Pulmonary artery endothelial cell (primary cell): ENCODE data around the gene EEF1AKMT3. TPM values are rescaled to one million over a fixed set of nuclear protein-coding genes. Genes with fewer than 3 reads are reported as not detected.

Experiments
- DNase-seq: peaks from one replicate; pipeline ENCODE4 v3.0.0-alpha.2; 2011; ENCODE audit warnings: low read depth, low spot score
- total RNA-seq: library from RNA; depleted of rRNA; stranded (reverse); fragments of >200 nt; gene quantifications from 2 replicates; pipeline ENCODE4 v1.2.3, GENCODE V29; 2014

The EEF1AKMT3 gene
- total RNA-seq, 1 donor from 2014 or later = 6.3 TPM

DNA sequence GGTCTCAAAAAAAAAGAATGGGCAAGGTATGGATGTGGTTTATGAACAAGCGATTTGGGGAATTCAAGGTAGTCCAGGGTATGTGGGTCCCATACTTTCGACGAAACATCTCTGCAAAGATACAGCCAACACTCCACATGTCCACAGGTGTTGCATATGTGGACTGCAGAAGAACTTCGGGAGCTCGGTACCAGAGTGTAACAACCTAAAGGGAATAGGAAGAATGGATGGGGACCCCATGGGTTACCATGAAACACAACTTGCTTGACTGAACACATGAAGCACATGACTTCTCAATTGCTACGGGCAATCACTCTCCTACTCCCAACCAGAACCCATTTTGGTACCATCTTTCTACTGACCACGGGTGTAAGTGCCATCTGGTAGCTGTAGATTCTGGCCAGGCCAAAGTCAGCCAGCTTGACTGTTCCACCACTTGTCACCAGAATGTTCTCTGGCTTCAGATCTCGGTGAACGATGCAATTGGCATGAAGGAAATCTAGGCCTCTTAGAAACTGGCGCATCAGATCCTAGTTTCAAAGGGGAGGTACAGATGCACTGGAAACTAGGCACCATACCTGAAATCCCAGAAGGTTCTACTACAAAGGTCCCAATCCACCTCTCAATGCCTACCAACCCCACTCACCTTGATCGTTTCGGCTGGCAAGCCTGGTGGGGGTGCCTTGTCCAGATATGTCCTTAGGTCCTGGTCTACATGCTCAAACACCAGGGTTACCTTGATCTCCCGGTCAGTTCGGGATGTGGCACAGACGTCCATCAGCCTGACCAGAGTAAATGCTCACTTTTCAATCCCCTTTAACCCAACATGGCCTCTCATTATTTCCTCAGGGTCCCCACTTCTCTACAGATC is 21.6 kb upstream of the EEF1AKMT3 start:
- no peak for DNase-seq

DNA sequence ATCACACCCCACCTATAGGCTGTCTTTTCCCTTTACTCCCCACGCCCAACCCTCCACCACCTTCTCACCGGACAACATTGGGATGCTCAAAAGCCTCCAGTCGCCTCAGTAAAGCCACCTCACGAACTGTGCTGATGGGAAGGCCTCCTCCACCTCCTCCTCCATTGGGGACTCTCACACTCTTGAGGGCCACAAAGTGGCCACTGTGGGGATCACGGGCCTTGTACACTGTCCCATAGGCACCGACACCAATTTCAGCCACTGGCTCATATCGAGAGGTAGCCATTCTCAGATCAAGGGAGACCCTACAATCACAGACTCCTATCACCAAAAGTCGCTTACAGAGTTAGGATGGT is 21.0 kb upstream of the EEF1AKMT3 start:
- DNase-seq = no peak

DNA sequence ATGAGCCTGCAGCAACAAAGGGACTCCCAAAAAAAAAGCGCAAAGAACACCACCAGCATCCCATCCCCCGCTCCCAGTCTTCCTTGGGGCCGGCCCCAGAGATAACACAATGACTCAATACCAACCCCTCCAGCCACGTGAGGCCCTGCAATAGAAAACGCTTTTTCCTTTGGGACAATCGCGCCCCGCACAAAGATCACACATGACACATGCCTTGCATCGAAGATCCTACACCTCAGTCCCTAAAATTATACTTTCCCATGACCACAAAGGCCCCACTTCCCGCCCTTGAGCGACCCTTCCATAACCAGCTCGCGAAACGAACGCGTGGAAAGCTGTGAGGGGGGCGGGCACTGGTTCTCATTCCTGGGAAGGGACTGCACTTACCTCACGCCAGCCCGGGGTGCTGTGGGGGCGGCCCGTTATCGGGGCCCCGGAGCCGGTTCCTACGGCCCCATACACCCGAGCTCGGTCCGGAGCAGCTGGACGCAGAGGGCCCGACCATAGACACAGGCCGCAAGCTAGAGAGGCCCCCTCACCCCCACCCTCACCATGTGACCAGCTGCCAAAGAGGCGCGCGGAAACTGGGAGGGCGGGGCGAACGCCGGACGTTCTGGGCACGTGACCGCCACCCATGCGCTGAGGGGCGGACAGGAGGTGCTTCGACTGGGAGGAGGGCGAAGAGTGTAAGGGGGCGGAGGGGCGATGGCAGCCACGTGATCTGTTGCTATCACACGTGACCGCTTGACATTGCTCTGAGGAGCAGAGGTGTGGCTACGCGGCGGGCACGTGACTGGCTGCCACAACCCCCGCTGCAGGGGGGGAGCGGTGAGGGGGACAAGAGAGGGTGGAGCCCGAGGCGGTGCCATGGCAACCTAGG is 20.4 kb upstream of the EEF1AKMT3 start, which contains the start of gene CDK4:
CDK4 (minus strand) TSS at position 523 of the 880 bp plus-strand sequence. CDS start 593 bp downstream, outside the sequence.
- peak; percentile 99 for DNase-seq

DNA sequence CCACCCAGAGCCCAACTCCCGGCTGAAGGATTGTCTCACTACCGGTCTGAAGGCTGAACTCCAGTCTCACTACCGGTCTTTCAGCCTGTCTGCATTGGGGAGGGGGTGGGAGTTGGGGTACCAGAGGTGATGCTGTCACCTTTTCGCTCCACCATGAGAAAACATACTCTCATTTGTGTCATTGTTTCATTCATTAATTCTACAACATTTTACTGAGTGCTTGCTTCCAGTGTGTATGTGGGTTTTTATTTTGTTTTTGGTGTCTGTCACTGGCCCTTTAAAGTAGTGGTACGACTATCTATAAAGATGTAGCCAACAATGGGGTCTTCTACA is 19.8 kb upstream of the EEF1AKMT3 start:
- no peak for DNase-seq

DNA sequence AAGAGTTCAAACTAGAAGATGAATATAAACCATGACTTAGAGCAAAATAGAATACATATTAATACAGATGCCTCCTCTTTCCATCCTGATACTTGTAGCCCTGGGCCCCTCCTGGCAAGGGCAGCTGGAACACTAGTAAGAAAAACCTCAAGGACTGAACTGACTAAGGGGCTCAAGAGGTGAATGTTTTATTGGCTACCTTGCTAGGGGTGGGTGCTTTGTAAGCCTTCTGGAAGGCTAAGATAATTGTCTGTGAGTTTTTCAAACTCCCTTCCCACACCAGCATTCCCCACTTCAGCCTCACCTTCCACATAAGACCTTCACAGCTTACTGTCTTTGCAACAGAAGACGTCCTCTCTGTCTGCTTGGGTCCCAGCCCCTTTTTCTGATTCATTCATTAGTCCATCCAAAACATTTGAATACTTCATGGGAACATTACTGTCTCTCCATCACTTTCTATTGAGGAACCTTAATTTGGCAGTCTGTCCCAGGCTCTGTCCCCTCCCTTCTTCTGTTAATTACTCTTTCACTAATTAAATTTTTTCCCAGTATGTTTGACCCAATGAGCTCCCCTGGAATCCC is 18.6 kb upstream of the EEF1AKMT3 start:
- DNase-seq = no peak

DNA sequence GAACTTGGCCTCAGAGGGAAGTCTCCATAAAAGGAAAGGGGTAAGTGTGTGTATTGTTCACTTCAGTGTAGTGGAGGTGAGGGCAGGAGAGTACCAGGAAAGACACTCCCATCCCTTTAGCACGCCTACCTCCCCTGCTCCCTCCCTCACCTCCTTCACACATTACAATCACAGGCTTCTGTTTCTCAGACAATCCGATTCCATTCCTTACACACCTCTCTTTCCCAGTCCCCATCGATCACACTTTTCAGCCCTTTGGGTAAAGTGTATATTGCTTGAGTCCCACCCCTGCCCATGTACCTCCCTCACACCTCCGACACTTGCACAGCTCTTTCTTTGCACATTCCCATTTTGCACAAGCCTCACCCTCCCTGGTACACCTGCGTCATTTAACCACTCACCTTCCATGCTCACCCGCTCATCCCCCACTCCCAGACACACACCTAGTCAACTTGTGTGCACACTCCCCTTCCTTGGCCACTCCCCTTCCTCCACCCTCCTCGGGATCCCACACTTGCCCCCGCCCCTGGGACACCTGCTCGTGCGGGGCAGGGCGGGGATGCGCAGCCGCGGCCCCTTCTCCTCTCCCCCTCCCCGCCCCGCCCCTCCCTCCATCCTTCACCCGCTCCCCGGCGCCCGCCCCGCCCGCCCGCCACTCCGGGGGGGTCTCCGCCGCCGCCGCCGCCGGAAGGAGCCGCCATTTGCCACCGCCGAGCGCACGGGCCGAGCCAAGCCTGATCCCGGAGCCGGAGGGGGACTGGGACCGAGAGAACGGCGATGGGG is 17.8 kb upstream of the EEF1AKMT3 start, which contains the start of gene MARCHF9:
MARCHF9 (plus strand) TSS at position 693 of the 783 bp plus-strand sequence. CDS start 426 bp downstream, outside the sequence.
- no peak for DNase-seq

DNA sequence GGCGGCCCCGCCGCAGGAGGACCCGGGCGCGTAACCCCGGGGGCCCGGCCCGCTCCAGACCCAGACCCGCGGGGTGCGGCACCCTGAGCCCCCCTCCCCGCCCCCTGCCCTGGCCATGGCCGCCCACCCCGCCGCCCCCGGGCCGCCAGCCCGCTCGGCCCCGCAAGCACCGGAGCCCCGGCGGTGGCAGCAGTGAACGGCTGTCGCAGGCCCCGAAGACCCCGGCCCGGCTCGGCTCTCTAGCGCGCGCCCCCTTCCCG is 17.3 kb upstream of the EEF1AKMT3 start:
- DNase-seq = no peak

DNA sequence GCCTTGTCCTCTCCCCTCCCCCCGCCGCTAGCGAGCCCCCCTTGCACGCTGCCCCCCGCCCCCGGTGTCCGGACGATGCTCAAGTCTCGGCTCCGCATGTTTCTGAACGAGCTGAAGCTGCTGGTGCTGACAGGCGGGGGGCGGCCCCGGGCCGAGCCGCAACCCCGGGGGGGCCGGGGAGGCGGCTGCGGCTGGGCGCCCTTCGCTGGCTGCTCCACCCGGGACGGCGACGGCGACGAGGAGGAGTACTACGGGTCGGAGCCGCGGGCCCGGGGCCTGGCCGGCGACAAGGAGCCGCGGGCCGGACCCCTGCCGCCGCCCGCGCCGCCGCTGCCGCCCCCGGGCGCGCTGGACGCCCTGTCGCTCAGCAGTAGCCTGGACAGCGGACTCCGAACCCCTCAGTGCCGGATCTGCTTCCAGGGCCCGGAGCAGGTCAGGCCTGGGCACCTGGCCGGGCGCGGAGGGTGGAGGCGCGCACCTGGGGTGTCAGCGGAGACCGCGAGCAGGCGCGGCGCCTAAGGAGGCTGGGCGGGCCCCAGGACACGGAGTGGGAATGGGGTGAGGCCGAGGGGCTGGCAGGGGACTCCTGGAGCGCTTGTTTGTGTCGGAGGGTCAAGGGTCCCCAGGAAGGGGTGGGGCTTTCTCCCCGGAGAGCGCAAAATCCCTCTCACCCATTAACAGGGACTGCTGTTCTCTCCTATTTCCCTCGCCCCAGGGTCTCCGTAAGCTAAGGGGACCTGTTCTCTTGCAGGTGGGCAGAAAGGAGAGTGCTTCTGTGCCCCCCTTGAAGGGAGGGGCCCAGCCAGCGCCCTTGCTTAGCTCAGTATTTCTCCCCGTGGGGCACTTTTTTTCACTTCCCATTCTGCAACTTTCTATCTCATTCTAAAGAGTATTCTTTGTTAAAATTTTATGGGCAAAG is 16.7 kb upstream of the EEF1AKMT3 start:
- DNase-seq = no peak

DNA sequence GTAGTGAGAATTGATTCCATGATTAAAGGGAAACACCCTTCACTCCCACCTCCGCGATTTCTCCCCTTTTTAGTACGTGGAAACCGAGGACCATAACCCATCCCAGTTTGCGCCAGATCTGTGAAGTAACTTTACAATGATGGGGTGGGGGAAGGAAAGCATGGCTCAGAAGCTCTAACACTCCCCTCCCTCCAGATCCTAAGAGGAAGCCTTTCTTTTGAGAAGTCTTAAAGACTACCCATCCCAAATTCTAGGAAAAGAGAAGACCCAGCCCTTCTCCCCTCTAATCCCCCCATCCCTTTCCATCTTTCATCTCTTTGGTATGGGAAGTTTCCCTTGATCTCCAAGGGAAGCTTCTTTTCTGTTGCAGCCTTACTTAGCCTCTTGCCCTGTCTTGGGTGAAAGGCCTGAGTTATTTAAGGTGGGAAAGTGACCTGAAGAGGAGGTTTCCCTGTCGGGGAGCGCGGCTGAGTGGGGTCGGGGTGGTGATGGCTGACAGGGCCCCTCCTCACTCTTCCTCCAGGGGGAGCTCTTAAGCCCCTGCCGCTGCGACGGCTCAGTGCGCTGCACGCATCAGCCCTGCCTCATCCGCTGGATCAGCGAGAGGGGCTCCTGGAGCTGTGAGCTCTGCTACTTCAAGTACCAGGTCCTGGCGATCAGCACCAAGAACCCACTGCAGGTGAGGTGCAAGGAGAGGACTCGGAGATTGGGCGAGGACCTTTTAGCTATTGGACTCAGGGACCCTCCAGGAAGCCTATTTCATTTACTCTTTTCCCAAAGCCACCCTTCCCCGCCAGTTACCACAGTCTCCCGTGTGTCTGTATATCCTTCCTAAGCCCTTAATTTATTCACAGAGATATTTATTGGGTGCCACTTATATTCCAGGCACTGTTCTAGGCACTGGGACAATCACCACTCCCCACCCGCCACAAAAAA is 15.7 kb upstream of the EEF1AKMT3 start:
- no peak for DNase-seq

DNA sequence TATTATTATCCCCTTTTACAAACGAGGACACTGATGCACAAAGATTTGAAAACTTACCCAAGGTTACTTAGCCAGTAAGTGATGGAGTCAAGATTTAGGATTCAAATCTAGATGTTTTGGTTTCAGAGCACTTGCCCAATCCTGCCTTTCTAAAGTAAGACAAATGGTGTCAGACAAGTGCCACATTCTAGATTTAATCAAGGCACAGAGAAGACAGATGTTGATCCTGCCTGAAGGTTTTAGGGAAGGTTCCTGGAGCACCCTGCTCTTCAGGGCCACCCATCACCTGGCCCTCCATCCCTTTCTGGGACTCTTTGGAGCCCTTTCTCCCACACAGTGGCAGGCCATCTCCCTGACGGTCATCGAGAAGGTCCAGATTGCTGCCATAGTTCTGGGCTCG is 14.6 kb upstream of the EEF1AKMT3 start:
- DNase-seq = no peak

DNA sequence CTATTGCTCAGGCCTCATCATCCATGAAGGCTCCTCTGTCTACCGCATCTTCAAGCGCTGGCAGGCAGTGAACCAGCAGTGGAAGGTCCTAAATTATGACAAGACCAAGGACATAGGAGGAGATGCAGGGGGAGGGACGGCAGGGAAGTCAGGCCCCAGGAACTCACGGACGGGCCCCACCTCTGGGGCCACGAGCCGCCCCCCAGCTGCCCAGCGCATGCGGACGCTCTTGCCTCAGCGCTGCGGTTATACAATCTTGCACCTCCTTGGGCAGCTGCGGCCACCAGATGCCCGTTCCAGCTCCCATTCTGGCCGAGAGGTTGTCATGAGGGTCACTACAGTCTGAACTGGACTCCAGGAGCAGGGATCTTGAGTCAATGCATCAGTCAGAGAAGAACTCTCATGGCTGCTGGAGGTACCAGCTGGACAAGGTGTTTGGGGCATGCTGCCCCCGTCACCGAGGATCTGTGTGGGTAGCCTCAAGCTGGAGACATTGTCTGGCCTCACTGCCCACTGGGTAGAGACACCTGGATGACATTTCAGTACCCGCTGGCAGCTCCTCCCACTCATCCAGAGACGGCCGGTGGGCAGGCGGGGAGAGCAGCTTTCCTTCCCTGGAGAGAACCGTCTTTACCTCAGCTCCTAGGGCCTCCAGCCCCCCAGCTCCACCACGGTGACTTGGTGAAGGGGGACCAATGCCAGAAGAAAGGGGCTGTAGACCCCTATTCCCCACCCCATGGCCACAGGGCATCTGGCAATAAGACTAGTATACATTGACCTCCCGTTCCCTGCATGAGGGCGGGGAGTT is 13.7 kb upstream of the EEF1AKMT3 start:
- no peak for DNase-seq

DNA sequence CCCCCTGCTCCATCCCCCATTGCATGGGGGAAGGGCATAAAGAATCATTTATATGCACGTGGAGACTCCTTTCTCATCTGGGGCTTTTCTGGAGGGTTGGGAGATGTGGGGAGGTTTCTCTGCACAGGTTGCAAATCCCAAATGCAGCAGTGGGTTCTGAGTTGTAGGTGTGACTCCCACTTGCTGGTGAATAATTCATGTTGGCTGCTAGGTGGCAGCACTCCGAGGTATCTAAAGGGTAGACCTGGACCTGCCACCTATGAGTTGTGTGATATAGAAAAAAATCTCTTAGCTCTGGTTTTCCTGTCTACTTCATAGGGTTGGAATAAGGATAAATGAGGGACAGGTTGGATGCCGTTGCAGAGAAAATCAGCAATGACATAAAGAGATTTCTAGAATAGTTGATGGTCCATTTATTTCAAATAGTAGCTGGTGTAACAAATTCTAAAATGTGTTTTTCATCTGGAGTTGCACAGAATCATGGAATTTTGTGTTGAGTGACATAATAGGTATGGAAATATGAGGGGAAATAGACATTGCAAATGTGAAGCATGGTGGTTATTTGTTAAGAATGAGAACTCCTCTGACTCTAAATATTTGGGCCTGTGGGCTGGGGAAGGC is 12.9 kb upstream of the EEF1AKMT3 start:
- DNase-seq = no peak

DNA sequence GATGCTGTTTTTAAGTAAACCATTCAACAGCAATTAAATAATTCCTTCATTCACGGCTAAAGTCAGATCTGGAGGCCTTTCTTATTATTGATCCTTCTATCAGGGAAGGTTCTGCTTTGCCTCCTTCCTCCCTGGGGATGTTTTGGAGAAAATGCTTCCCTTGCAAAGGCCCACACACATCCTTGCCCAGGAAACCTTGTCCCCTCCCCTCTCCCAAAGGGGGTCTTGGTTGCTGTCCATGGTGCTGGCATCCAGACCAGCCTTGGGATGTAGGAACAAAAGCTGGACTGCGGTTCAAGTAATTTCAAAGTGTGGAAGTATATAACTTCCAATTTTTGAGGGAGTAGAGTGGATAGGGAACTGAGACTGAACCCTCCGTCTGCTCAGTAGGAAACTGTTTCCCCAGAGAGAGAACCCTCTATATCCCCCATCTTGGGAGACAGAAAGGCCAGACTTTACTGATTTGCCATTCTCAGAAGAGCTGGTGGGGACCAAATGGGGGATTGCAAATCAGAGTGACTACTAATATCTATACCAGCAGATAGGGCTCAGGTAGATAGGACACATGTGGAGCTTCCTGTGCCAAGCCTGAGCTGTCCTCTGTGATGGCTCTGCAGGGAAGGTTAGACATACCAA is 11.9 kb upstream of the EEF1AKMT3 start:
- DNase-seq = no peak

DNA sequence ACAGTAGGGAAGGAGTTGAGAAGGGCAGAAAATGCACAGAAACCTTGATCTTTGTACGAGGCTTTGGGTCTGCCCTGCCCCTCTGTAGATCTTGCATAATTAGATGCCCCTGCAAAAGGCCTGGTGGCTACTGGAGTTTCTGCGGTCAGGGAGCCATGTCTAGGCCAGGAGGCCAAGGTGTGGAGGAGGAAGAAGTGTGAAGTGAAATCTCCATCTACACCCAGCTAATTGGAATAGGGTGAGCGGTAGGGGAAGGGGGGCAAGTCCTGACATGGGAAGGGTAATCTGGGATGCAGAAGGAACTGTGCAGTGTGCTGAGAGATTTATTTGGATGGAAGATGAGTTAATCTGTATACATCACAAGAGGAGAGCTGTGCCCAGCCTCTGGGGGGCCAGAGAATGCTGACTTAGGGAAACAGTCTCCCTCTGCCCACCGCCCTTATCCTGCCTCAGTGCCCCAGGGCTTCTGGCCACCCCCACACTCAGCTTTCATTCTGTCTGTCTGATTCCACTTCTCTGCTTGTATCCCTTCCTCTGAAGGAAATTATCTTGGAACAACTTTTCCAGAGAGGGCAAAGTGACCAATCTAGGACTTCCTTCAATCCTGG is 10.9 kb upstream of the EEF1AKMT3 start:
- DNase-seq = no peak

DNA sequence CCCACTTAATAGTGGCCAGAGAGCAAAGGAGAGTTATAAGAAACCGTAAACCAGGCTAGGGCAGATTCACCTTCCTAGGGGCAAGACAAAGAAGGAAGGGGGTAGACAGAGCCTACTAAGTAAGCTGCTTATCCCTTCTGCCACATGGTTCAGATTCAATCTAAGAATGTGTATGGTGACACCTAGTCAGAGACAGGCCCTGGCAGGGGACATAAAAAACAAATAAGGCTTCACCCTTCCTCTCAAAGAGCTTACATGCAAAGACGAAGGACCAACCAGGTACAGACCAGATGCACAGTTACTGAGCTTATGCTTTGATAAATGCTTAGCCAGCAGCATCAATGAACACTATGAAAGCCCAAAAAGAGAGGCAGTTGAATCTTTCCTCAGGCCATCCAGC is 10.0 kb upstream of the EEF1AKMT3 start:
- DNase-seq = no peak

DNA sequence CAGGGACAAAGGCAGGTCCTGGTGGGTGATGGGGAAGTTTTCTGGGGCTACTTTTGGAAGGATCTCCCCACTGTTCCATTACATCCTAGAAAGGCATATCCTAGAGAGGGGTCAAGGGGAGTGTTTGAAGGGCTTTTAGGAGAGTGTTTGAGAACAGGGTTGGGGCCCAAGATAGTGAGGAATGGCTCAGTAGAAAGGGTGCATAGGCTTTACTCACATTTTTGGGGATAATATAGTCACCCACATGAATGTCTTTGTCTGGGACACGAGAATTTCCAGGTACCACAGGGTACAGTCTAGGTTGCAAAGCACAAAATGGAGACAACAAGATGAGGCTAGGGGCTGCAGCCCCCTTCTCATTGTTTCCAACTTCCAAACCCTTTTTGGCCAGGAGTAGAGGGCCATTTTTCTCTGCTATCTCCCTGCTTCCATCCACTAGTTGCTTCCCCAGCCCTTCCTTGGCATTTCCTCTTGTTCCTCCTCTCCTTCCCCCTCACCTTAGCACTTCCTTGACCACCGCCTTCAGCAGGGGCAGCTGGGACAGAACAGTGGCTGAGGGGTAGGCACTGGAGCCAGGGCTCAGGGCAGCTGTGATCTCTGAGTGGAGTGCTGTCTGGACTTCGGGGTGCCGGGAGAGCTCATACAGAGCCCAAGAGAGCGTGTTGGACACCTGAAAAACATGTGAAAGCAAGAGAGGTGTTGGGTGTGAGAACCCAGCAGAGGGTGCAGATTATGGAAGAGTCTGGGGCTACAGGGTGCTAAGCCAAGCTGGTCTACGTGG is 8.3 kb upstream of the EEF1AKMT3 start:
- DNase-seq = no peak
